ENCODE data around the gene ABCA2.

DNA sequence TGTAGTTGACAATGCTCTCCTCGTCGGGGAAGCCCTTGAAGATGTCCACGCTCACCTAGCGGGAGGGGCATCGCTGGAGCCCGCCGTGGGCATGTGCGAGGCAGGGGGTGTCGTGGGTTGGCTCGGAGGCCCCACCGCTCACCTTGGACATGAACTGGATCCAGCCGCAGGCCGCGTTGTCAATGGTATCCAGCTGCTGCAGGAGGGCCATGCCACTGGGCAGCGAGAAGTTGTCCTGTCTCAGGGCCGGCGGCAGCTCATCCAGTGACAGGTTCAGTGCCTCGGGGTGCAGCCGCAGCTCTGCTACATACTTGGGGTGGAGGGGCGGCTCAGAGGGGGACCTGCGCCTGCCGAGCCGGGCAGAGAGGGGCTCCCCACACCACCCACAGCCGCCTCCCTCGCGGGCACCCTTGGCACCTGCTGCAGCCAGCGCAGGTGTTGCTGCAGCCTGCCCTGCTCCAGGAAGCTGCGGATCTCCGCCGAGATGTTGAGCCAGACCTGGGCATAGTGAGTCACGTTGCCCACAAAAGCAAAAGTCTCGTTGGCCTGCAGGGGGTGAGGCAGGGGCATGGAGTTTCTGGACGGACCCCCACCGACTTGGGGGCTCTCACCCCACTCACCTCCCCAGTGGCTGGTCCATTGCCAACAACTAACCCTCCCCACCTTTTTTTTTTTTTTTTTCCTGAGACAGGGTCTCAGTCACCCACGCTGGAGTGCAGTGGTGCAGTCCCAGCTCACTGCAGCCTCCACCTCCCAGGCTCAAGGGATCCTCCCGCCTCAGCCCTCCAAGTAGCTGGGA is 9.1 kb downstream of the ABCA2 start:
- no peak for TF ChIP-seq CTCF (IDR thresholded peaks at IDR 0.05; ENCODE audit: insufficient read depth, low read depth, low read length)
- TF ChIP-seq EZH2 (IDR thresholded peaks at IDR 0.05; ENCODE audit: insufficient read depth, low read length) = no peak
